MM.1S (cell line): ENCODE measurements around the gene OAS1.

ENCODE experiments used
- DNase-seq: peaks from one replicate; pipeline ENCODE4 v3.0.0-alpha.2; 2015
- H2AFZ ChIP-seq: fragments of 300-600 bp; sonication (generic); 2 replicates; pipeline ENCODE4 v1.6.0; 2016; ENCODE audit warnings: antibody characterized with exemption, low read length
- H3F3A ChIP-seq: fragments of 300-600 bp; sonication (generic); 2 replicates; pipeline ENCODE4 v1.6.1; 2016; ENCODE audit warnings: mild to moderate bottlenecking, antibody characterized with exemption, low read length, moderate library complexity, mixed read lengths; ENCODE audit not compliant: insufficient read depth
- H3K27ac ChIP-seq: fragments of 300-600 bp; sonication (generic); 2 replicates; pipeline ENCODE4 v1.5.1; 2016; ENCODE audit warnings: mild to moderate bottlenecking, low read length
- H3K27me3 ChIP-seq: fragments of 300-600 bp; sonication (generic); replicated peaks from 2 replicates; pipeline ENCODE4 v1.6.0; 2016; ENCODE audit warnings: low read length; ENCODE audit not compliant: insufficient read depth
- H3K36me3 ChIP-seq: fragments of 300-600 bp; sonication (generic); replicated peaks from 2 replicates; pipeline ENCODE4 v1.6.1; 2016; ENCODE audit warnings: mild to moderate bottlenecking, low read length, mixed read lengths; ENCODE audit not compliant: insufficient read depth
- H3K4me1 ChIP-seq: fragments of 300-600 bp; sonication (generic); 2 replicates; pipeline ENCODE4 v1.6.1; 2016; ENCODE audit warnings: low read length, mixed read lengths
- H3K4me2 ChIP-seq: fragments of 300-600 bp; sonication (generic); 2 replicates; pipeline ENCODE4 v1.6.0; 2016; ENCODE audit warnings: low read depth, low read length
- H3K4me3 ChIP-seq: fragments of 300-600 bp; sonication (generic); 2 replicates; pipeline ENCODE4 v1.5.1; 2016; ENCODE audit warnings: low read length, mixed read lengths
- H3K79me2 ChIP-seq: fragments of 300-600 bp; sonication (generic); 2 replicates; pipeline ENCODE4 v1.6.1; 2016; ENCODE audit warnings: mixed run types, low read length, mixed read lengths
- H3K9ac ChIP-seq: fragments of 300-600 bp; sonication (generic); 2 replicates; pipeline ENCODE4 v1.6.1; 2016; ENCODE audit warnings: low read length, mixed read lengths
- H3K9me2 ChIP-seq: fragments of 300-600 bp; sonication (generic); replicated peaks from 2 replicates; pipeline ENCODE4 v1.6.1; 2016; ENCODE audit warnings: mild to moderate bottlenecking, low read length, mixed read lengths; ENCODE audit not compliant: insufficient read depth
- H3K9me3 ChIP-seq: fragments of 300-600 bp; sonication (generic); replicated peaks from 2 replicates; pipeline ENCODE4 v1.6.1; 2016; ENCODE audit warnings: mild to moderate bottlenecking, low read length, mixed read lengths; ENCODE audit not compliant: insufficient read depth
- H4K20me1 ChIP-seq: fragments of 300-600 bp; sonication (generic); 2 replicates; pipeline ENCODE4 v1.6.1; 2016; ENCODE audit warnings: mild to moderate bottlenecking, low read length, moderate library complexity, mixed read lengths; ENCODE audit not compliant: insufficient read depth
- CTCF ChIP-seq: fragments of 300-600 bp; sonication (generic); IDR thresholded peaks from 2 replicates; pipeline ENCODE4 v1.5.1; 2016; ENCODE audit warnings: antibody characterized with exemption, low read length, mixed read lengths
- EZH2 ChIP-seq: fragments of 300-600 bp; sonication (generic); optimal IDR thresholded peaks from 2 replicates; pipeline ENCODE3; 2017; ENCODE audit warnings: low read depth, mild to moderate bottlenecking, antibody characterized with exemption, low read length, mixed read lengths
- EZH2phosphoT487 ChIP-seq: fragments of 300-600 bp; sonication (generic); IDR thresholded peaks from 2 replicates; pipeline ENCODE4 v1.6.1; 2018; ENCODE audit warnings: antibody characterized with exemption, low read length

Gene OAS1

GRCh38 chr12:112887550-112887949 is 19.2 kb upstream of the OAS1 start:
- H4K20me1 ChIP-seq = no peaks in the 10 kb centered on the region
- TF ChIP-seq CTCF = no peak
- no peak for TF ChIP-seq EZH2phosphoT487
- no peak for TF ChIP-seq EZH2
- no peak overlapping the region for H3K9ac ChIP-seq
- no peak overlapping the region for H3K4me3 ChIP-seq
- no peaks in the 10 kb centered on the region for H3K36me3 ChIP-seq
- H3K9me3 ChIP-seq = no peaks in the 10 kb centered on the region
- no peaks in the 10 kb centered on the region for H3K27me3 ChIP-seq
- DNase-seq = no peak
- H3K9me2 ChIP-seq = no peaks in the 10 kb centered on the region
- H3K4me1 ChIP-seq = no peaks in the 10 kb centered on the region
- no peaks in the 10 kb centered on the region for H3K79me2 ChIP-seq
- H3K4me2 ChIP-seq = no peak overlapping the region
- H3F3A ChIP-seq = no peaks in the 10 kb centered on the region
- no peak overlapping the region for H3K27ac ChIP-seq
- H2AFZ ChIP-seq = no peak overlapping the region

GRCh38 chr12:112891093-112892024 is 15.4 kb upstream of the OAS1 start:
- Histone ChIP-seq H3K4me2 (no peak overlapping the region), H3K4me3 (no peak overlapping the region), H3K36me3 (no peaks in the 10 kb centered on the region), H3F3A (peaks cover 7% of the 10 kb centered on the region; the same call in 1 of the 2 replicates), H4K20me1 (no peaks in the 10 kb centered on the region), H2AFZ (no peak overlapping the region), H3K27ac (no peak overlapping the region), H3K4me1 (no peaks in the 10 kb centered on the region), H3K79me2 (no peaks in the 10 kb centered on the region), H3K9me2 (no peaks in the 10 kb centered on the region), H3K9ac (no peak overlapping the region), H3K27me3 (no peaks in the 10 kb centered on the region), H3K9me3 (no peaks in the 10 kb centered on the region)
- no peak for TF ChIP-seq EZH2phosphoT487
- no peak for TF ChIP-seq EZH2
- no peak for TF ChIP-seq CTCF
- DNase-seq = no peak

- Histone ChIP-seq H3K4me2 (no peak overlapping the region), H3F3A (peaks cover 7% of the 10 kb centered on the region; the same call in 1 of the 2 replicates), H3K9ac (no peak overlapping the region), H3K9me2 (no peaks in the 10 kb centered on the region), H3K27ac (no peak overlapping the region), H3K9me3 (no peaks in the 10 kb centered on the region), H3K27me3 (no peaks in the 10 kb centered on the region), H3K79me2 (no peaks in the 10 kb centered on the region), H2AFZ (no peak overlapping the region), H4K20me1 (no peaks in the 10 kb centered on the region), H3K4me1 (no peaks in the 10 kb centered on the region), H3K36me3 (no peaks in the 10 kb centered on the region), H3K4me3 (no peak overlapping the region)
- TF ChIP-seq EZH2phosphoT487 (no peak), EZH2 (no peak), CTCF (no peak)
- DNase-seq = no peak
These were observed 13.9 kb upstream of the OAS1 start for GRCh38 chr12:112892856-112893255.
